GM23338 (cell line): ENCODE measurements around the gene ABCC12.

ENCODE experiments used
- CREB1 ChIP-seq: fragments of 250-450 bp; sonication (Bioruptor Pico); IDR thresholded peaks from 2 replicates; pipeline ENCODE4 v1.5.0; 2020; ENCODE audit warnings: low read depth, mild to moderate bottlenecking, moderate library complexity
- CTCF ChIP-seq, 2 experiments: fragments of 200-600 bp in 1 of 2; sonication (generic) in 1 of 2; conservative IDR thresholded peaks; 2 replicates each; pipeline versions ENCODE4 v1.5.1 to v1.6.1; 2016 to 2017; ENCODE audit warnings: antibody characterized with exemption in 2 of 2, low read depth in 2 of 2, mild to moderate bottlenecking in 2 of 2, moderate library complexity in 1 of 2
- POLR2AphosphoS5 ChIP-seq: IDR thresholded peaks from 2 replicates; pipeline ENCODE4 v1.6.1; 2016; ENCODE audit warnings: antibody characterized with exemption, low read depth

- TF ChIP-seq CTCF (conservative IDR thresholded peaks at IDR 0.05; ENCODE audit: low read depth in 2 of 2): no peak
- TF ChIP-seq POLR2AphosphoS5: no peak
- TF ChIP-seq CREB1 (CRISPR knock-in tag): no peak
Observed at GRCh38 chr16:48129926-48130325, 25.9 kb downstream of the ABCC12 start.
